SU-DHL-6 (cell line): ENCODE results near the gene MEI1.
A peak's percentile ranks its signal among the peaks of the same experiment; 100 is the strongest.

Source experiments
- H2AFZ ChIP-seq: fragments of 200-600 bp; sonication (generic); 2 replicates; pipeline ENCODE4 v1.6.1; 2014; ENCODE audit warnings: low read depth, mild to moderate bottlenecking, moderate library complexity, mixed read lengths, antibody characterized with exemption, low read length; ENCODE audit not compliant: severe bottlenecking
- H3F3A ChIP-seq: fragments of 200-600 bp; shearing (Covaris generic); 2 replicates; pipeline ENCODE4 v1.6.0; 2016; ENCODE audit warnings: antibody characterized with exemption, mild to moderate bottlenecking; ENCODE audit not compliant: insufficient read depth
- H3K27ac ChIP-seq: fragments of 200-600 bp; sonication (generic); 2 replicates; pipeline ENCODE4 v1.5.1; 2016; ENCODE audit warnings: low read depth, mild to moderate bottlenecking, low read length, moderate library complexity, mixed read lengths
- H3K27me3 ChIP-seq: fragments of 200-600 bp; sonication (generic), shearing (Covaris generic); 2 replicates; pipeline ENCODE4 v1.6.0; 2014; ENCODE audit warnings: mild to moderate bottlenecking, low read length
- H3K36me3 ChIP-seq: fragments of 200-600 bp; sonication (generic); 2 replicates; pipeline ENCODE4 v1.6.1; 2014; ENCODE audit warnings: mild to moderate bottlenecking, low read length, mixed read lengths
- H3K4me2 ChIP-seq: fragments of 300-600, 200-600 bp; shearing (Covaris generic), sonication (generic); 2 replicates; pipeline ENCODE4 v1.6.0; 2014; ENCODE audit warnings: low read length, low read depth, mild to moderate bottlenecking; ENCODE audit not compliant: poor library complexity, severe bottlenecking
- H3K4me3 ChIP-seq: fragments of 200-600 bp; sonication (generic); 2 replicates; pipeline ENCODE4 v1.5.1; 2014; ENCODE audit warnings: antibody characterized with exemption, low read length, mild to moderate bottlenecking, mixed read lengths; ENCODE audit not compliant: insufficient read depth, poor library complexity, severe bottlenecking
- H3K79me2 ChIP-seq: fragments of 200-600 bp; sonication (generic); 2 replicates; pipeline ENCODE4 v1.6.1; 2014; ENCODE audit warnings: mild to moderate bottlenecking, low read length, moderate library complexity; ENCODE audit not compliant: insufficient read depth
- H3K9ac ChIP-seq: fragments of 200-600 bp; sonication (generic); 2 replicates; pipeline ENCODE4 v1.7.0; 2014; ENCODE audit warnings: mild to moderate bottlenecking, low read length
- H3K9me2 ChIP-seq: fragments of 200-600 bp; sonication (generic); replicated peaks from 2 replicates; pipeline ENCODE4 v1.6.1; 2014; ENCODE audit warnings: low read length; ENCODE audit not compliant: insufficient read depth
- H3K9me3 ChIP-seq: fragments of 200-600 bp; sonication (generic); 2 replicates; pipeline ENCODE4 v1.6.1; 2014; ENCODE audit warnings: low read length, mixed read lengths; ENCODE audit not compliant: insufficient read depth
- H4K20me1 ChIP-seq: fragments of 200-600 bp; sonication (generic); 2 replicates; pipeline ENCODE4 v1.6.1; 2014; ENCODE audit warnings: low read depth, mild to moderate bottlenecking, antibody characterized with exemption, low read length, moderate library complexity, mixed read lengths
- EZH2phosphoT487 ChIP-seq: fragments of 200-600 bp; sonication (generic), shearing (Covaris generic); conservative IDR thresholded peaks from 2 replicates; pipeline ENCODE4 v1.6.1; 2018; ENCODE audit warnings: mild to moderate bottlenecking, antibody characterized with exemption, low read length, moderate library complexity, mixed read lengths
- TF ChIP-seq, protein P1 (sequence below): fragments of 200-600 bp; sonication (generic); IDR thresholded peaks from one replicate; pipeline ENCODE4 v1.5.1; 2017; ENCODE audit warnings: antibody characterized with exemption, mild to moderate bottlenecking, low read length, moderate library complexity; ENCODE audit not compliant: insufficient read depth, poor library complexity, severe bottlenecking

The MEI1 gene

GRCh38 chr22:41739576-41739975 lies 40.3 kb downstream of the MEI1 start:
- Histone ChIP-seq H2AFZ (no peak overlapping the region), H3F3A (no peaks in the 10 kb centered on the region), H3K79me2 (no peaks in the 10 kb centered on the region), H3K27me3 (no peaks in the 10 kb centered on the region), H3K9me3 (no peaks in the 10 kb centered on the region), H4K20me1 (no peaks in the 10 kb centered on the region), H3K9me2 (no peaks in the 10 kb centered on the region), H3K27ac (no peak overlapping the region), H3K9ac (no peak overlapping the region), H3K4me2 (no peak overlapping the region), H3K4me3 (no peak overlapping the region), H3K36me3 (no peaks in the 10 kb centered on the region)
- no peak for TF ChIP-seq EZH2phosphoT487
- TF ChIP-seq, protein P1, sequence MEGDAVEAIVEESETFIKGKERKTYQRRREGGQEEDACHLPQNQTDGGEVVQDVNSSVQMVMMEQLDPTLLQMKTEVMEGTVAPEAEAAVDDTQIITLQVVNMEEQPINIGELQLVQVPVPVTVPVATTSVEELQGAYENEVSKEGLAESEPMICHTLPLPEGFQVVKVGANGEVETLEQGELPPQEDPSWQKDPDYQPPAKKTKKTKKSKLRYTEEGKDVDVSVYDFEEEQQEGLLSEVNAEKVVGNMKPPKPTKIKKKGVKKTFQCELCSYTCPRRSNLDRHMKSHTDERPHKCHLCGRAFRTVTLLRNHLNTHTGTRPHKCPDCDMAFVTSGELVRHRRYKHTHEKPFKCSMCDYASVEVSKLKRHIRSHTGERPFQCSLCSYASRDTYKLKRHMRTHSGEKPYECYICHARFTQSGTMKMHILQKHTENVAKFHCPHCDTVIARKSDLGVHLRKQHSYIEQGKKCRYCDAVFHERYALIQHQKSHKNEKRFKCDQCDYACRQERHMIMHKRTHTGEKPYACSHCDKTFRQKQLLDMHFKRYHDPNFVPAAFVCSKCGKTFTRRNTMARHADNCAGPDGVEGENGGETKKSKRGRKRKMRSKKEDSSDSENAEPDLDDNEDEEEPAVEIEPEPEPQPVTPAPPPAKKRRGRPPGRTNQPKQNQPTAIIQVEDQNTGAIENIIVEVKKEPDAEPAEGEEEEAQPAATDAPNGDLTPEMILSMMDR = no peak

DNA sequence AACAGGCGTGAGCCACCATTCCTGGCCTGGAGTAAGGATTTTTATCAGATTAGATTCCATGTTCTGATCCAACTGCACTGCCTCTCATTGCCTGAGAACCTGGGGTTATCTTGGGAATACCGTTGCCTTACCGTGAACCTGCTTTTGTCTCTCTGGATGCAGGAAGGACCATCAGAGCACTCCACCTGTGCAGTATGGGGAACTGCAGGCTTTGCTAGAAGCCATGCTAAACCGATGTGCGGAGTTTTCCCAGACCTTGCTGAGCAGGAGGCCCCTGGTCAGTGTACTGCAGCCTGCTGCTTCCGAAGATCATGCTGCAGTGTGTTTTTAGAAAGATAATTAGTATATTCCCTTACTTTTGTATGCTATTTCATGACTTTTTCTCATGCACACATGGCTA lies 43.6 kb downstream of the MEI1 start:
- no peaks in the 10 kb centered on the region for H3F3A ChIP-seq
- H3K27me3 ChIP-seq = no peaks in the 10 kb centered on the region
- H3K4me2 ChIP-seq = no peak overlapping the region
- no peak overlapping the region for H3K9ac ChIP-seq
- no peaks in the 10 kb centered on the region for H3K9me2 ChIP-seq
- no peak overlapping the region for H2AFZ ChIP-seq
- no peak overlapping the region for H3K27ac ChIP-seq
- no peak overlapping the region for H3K4me3 ChIP-seq
- no peaks in the 10 kb centered on the region for H3K79me2 ChIP-seq
- H3K9me3 ChIP-seq = no peaks in the 10 kb centered on the region
- H3K36me3 ChIP-seq = no peaks in the 10 kb centered on the region
- TF ChIP-seq EZH2phosphoT487 = no peak
- no peaks in the 10 kb centered on the region for H4K20me1 ChIP-seq

DNA sequence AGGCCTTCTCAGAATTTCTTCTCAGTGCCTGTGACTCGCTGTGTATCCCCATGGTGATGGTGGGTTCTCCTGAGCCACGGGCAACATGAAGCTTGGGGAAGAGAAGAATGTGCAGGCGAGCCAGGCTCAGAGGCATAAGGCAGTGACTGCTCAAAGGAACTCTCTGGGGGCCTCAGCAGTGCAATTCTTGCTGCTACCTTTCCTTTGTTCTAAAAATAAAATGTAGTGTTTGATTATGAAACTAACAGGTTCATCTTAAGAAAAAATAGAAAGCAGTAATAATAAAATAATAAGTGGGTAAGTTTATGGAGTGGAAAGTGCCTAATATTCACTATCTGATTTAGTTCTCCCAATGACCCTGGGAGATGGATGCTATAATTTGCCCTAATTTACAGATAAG lies 46.7 kb downstream of the MEI1 start:
- H4K20me1 ChIP-seq = no peaks in the 10 kb centered on the region
- no peak overlapping the region for H3K9ac ChIP-seq
- TF ChIP-seq, protein P1 = no peak
- no peak for TF ChIP-seq EZH2phosphoT487
- no peaks in the 10 kb centered on the region for H3K79me2 ChIP-seq
- no peak overlapping the region for H2AFZ ChIP-seq
- no peak overlapping the region for H3K27ac ChIP-seq
- no peaks in the 10 kb centered on the region for H3K36me3 ChIP-seq
- H3K27me3 ChIP-seq = no peaks in the 10 kb centered on the region
- no peaks in the 10 kb centered on the region for H3F3A ChIP-seq
- H3K9me2 ChIP-seq = no peaks in the 10 kb centered on the region
- no peak overlapping the region for H3K4me2 ChIP-seq
- no peaks in the 10 kb centered on the region for H3K9me3 ChIP-seq
- no peak overlapping the region for H3K4me3 ChIP-seq

DNA sequence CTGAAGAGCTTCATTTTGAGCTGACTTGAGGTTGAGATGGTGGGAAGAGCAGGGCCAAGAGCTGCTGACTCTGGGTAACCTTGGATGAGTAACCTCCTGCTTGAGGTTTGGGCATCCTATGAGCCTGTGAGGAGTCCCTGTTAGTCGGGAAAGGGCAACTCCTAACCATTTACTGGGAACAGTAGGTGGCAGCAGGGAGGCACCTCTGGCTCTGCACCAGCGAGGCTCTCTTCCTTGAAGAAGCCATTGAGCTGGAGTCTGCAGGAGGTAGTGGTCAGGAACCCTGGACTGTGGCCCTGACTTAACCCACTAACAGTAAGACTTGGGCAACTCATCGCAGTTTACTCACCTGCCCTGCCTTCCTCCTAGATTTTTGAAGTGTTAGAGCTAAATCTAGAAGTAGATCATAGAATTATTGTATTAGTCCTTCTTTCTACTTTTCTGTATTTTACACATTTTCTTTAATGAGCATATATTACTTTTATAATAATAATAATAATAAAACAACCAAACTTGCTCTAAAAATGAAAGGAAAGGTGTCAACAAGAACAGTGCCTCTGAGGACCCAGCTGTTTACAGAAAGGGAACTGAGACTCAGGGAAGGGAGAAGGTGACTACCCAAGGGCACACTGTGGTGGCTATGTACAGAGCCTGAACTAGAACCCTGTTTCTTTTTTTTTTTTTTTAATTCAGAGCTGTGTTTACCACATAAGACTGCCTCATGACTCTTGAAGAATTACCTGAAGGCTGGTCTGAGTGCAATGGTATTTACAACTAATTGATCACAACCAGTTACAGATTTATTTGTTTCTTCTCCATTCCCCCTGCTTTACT lies 47.5 kb downstream of the MEI1 start:
- Histone ChIP-seq H3K79me2 (no peaks in the 10 kb centered on the region), H3K9me3 (no peaks in the 10 kb centered on the region), H2AFZ (no peak overlapping the region), H4K20me1 (no peaks in the 10 kb centered on the region), H3F3A (no peaks in the 10 kb centered on the region), H3K9me2 (no peaks in the 10 kb centered on the region), H3K27me3 (no peaks in the 10 kb centered on the region), H3K4me2 (peak overlapping the region; percentile 22), H3K4me3 (no peak overlapping the region), H3K27ac (no peak overlapping the region), H3K9ac (no peak overlapping the region), H3K36me3 (no peaks in the 10 kb centered on the region)
- TF ChIP-seq EZH2phosphoT487 = no peak
- TF ChIP-seq, protein P1 = peak; percentile 53
